Mucosa of descending colon (tissue), 3 donors: Measurements from ENCODE around the gene PLXNA3. TPM values are rescaled to one million over a fixed set of nuclear protein-coding genes. Genes with fewer than 3 reads are reported as not detected.

Source experiments
- ATAC-seq: fragments of 200-7000 bp; cut with Tn5 transposase; one replicate; pipeline ENCODE4 v1.9.1; 2020; ENCODE audit warnings: mild to moderate bottlenecking, moderate library complexity
- DNase-seq, 3 donors: peaks; one replicate each; pipeline ENCODE4 v3.0.0-alpha.2; 2020
- H3K36me3 ChIP-seq: fragments of 200-600 bp; one replicate; pipeline ENCODE4 v1.8.0; 2021; ENCODE audit warnings: low read depth, mild to moderate bottlenecking
- H3K4me1 ChIP-seq: fragments of 200-600 bp; one replicate; pipeline ENCODE4 v1.8.0; 2021; ENCODE audit warnings: low read depth, mild to moderate bottlenecking
- H3K4me3 ChIP-seq: fragments of 200-600 bp; one replicate; pipeline ENCODE4 v1.8.0; 2021; ENCODE audit warnings: mild to moderate bottlenecking
- H3K9me3 ChIP-seq: fragments of 200-600 bp; one replicate; pipeline ENCODE4 v1.8.0; 2021; ENCODE audit warnings: mild to moderate bottlenecking
- intact Hi-C, 2 donors: fragments of 100-400 bp; cut with DNase I in 1 of 2; cut with micrococcal nuclease in 1 of 2; formaldehyde crosslinking; loops; one replicate each; pipeline versions ENCODE4 v1.11.0 to v1.11.1; 2022; cut with DNase I, micrococcal nuclease
- total RNA-seq, 3 donors: library from RNA; stranded (reverse); fragmentation: NEBNext Ultra II Directional in 2 of 3; extraction: Animal tissue kit (Norgen Biotek cat#: 25700) in 2 of 3; gene quantifications; one replicate each; pipeline versions ENCODE4 v1.2.1 to v1.2.4, GENCODE V29; 2021 to 2023
- TF ChIP-seq, protein P1 (sequence below): fragments of 200-600 bp; IDR thresholded peaks from one replicate; pipeline ENCODE4 v1.8.0; 2022; ENCODE audit warnings: antibody characterized with exemption, mild to moderate bottlenecking
- donor health status: DM: no; HTN: no; CAD: no; lungs with moderate emphysema.
- donor health status: DM: no; HTN: no; CAD: no.
- donor health status: DM: no; HTN: yes; CAD: no.

PLXNA3 gene
- total RNA-seq, 3 donors from 2014 or later, result 24.8 to 66.1 (median 51.7) TPM

DNA sequence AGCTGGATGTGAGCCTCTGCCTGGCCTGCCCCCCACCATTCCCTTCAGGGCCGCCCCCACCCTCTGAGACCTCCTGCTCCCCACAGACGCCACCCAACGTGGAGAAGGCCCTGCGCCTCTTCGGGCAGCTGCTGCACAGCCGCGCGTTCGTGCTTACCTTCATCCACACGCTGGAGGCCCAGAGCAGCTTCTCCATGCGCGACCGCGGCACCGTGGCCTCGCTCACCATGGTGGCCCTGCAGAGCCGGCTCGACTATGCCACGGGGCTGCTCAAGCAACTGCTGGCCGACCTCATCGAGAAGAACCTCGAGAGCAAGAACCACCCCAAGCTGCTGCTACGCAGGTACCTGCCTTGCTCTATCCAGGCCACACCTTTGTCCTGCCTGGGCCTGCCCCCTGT lies 10.1 kb downstream of the PLXNA3 start:
- H3K36me3 ChIP-seq, result no peaks in the 10 kb centered on the region
- DNase-seq, result no peak
- intact Hi-C loops, result no loop called here

DNA sequence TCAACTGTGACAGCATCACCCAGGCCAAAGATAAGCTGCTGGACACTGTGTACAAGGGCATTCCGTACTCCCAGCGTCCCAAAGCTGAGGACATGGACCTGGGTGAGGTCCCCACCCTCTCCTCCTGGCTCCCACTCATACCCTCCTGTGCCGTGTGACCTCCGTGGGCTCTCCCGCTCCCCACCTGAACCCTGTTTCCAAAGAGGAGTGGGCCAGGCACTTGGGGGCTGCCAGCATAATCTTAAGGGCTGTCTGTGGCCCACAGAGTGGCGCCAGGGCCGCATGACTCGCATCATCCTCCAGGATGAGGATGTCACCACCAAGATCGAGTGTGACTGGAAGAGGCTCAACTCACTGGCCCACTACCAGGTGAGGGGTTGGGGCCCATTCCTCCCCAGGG lies 11.0 kb downstream of the PLXNA3 start:
- H3K4me1 ChIP-seq, result no peaks in the 10 kb centered on the region
- intact Hi-C loops, result no loop called here
- no peak for DNase-seq
- no peak overlapping the region for H3K4me3 ChIP-seq
- no peaks in the 10 kb centered on the region for H3K9me3 ChIP-seq
- TF ChIP-seq, protein P1, sequence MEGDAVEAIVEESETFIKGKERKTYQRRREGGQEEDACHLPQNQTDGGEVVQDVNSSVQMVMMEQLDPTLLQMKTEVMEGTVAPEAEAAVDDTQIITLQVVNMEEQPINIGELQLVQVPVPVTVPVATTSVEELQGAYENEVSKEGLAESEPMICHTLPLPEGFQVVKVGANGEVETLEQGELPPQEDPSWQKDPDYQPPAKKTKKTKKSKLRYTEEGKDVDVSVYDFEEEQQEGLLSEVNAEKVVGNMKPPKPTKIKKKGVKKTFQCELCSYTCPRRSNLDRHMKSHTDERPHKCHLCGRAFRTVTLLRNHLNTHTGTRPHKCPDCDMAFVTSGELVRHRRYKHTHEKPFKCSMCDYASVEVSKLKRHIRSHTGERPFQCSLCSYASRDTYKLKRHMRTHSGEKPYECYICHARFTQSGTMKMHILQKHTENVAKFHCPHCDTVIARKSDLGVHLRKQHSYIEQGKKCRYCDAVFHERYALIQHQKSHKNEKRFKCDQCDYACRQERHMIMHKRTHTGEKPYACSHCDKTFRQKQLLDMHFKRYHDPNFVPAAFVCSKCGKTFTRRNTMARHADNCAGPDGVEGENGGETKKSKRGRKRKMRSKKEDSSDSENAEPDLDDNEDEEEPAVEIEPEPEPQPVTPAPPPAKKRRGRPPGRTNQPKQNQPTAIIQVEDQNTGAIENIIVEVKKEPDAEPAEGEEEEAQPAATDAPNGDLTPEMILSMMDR, result no peak
- ATAC-seq, result no peak
- H3K36me3 ChIP-seq, result no peaks in the 10 kb centered on the region

More for the DNA sequence above, 10.1 kb downstream of the PLXNA3 start:
- H3K4me3 ChIP-seq, result no peak overlapping the region
- ATAC-seq, result no peak
- no peaks in the 10 kb centered on the region for H3K4me1 ChIP-seq
- H3K9me3 ChIP-seq, result no peaks in the 10 kb centered on the region
- TF ChIP-seq, protein P1, result no peak

DNA sequence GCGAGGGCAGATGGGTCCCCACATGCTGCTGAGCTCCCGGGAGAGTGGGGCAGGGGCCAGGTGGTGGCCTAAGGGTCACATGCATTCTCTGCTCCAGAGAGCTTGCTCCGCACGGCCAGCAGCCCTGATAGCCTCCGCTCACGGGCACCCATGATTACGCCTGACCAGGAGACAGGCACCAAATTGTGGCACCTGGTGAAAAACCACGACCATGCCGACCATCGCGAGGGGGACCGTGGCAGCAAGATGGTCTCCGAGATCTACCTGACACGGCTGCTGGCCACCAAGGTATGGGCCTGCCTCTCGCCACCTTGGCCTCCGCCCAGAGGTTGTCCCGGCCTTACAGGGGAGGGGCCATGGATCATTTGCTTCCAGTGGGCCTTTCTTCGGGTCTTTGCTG lies 11.8 kb downstream of the PLXNA3 start:
- ATAC-seq (no peak), DNase-seq (no peak)
- H3K36me3 ChIP-seq, result no peaks in the 10 kb centered on the region
- H3K4me3 ChIP-seq, result no peak overlapping the region
- intact Hi-C loops, result no loop called here
- TF ChIP-seq, protein P1, result no peak
- H3K9me3 ChIP-seq, result no peaks in the 10 kb centered on the region
- H3K4me1 ChIP-seq, result no peaks in the 10 kb centered on the region

DNA sequence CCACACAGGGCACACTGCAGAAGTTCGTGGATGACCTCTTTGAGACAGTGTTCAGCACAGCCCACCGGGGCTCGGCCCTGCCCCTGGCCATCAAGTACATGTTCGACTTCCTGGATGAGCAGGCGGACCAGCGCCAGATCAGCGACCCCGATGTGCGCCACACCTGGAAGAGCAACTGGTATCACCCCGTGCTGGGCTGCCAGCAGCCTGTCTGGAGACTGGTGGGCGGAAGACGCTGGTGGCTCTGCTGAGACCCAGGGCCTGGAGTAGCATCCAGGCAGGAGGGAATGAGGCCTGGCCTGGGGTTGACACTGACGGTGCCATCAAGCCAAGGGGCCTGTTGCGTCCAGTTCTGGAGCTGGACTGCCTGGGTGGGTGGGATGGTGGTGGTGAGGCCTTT lies 12.4 kb downstream of the PLXNA3 start:
- Histone ChIP-seq H3K4me3 (no peak overlapping the region), H3K9me3 (no peaks in the 10 kb centered on the region), H3K36me3 (no peaks in the 10 kb centered on the region), H3K4me1 (no peaks in the 10 kb centered on the region)
- DNase-seq (no peak), ATAC-seq (no peak)
- TF ChIP-seq, protein P1, result no peak
- intact Hi-C loops, result no loop called here

DNA sequence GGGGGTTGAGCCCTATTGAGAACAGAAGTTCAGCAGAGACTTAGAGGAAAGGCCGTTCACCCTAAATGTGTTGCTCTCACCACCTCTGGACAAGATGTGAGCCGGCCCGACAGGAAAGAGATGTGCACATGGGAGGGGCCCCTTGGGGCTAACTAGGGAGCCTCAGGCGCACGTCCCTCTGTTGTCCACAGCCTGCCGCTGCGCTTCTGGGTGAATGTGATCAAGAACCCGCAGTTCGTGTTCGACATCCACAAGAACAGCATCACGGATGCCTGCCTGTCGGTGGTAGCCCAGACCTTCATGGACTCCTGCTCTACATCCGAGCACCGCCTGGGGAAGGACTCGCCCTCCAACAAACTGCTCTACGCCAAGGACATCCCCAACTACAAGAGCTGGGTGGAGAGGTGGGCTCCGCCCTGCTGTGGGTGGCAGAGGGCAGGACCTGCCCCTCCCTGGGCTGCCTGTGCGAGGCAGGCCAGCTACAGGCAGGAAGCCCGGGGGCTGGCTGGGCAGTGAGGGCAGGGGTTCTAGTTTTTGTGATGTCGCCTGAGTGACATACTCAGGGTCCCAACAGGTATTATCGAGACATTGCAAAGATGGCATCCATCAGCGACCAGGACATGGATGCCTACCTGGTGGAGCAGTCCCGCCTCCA lies 13.0 kb downstream of the PLXNA3 start:
- no peak for ATAC-seq
- intact Hi-C loops, result no loop called here
- H3K9me3 ChIP-seq, result no peaks in the 10 kb centered on the region
- no peaks in the 10 kb centered on the region for H3K36me3 ChIP-seq
- H3K4me3 ChIP-seq, result no peak overlapping the region
- TF ChIP-seq, protein P1, result no peak
- no peak for DNase-seq
- H3K4me1 ChIP-seq, result no peaks in the 10 kb centered on the region
